G401 (cell line): ENCODE results near the gene GATC. TPM values are rescaled to one million over a fixed set of nuclear protein-coding genes. Genes with fewer than 3 reads are reported as not detected.
"Not testable (repeated sequence)": the region's sequence is repeated elsewhere in the genome, so short reads cannot be mapped to it uniquely, and the experiment has no call there.

Experiments used
- DNase-seq: peaks from one replicate; pipeline ENCODE4 v3.0.0-alpha.2; 2015; ENCODE audit warnings: low spot score
- in situ Hi-C: cut with HindIII; loops from 2 replicates; pipeline ENCODE4 v1.10.0; 2016; ENCODE audit warnings: low sequenced_read_pairs, mixed read lengths
- total RNA-seq: library from RNA; depleted of rRNA; stranded (reverse); fragments of >200 nt; shearing (Covaris generic); gene quantifications from 2 replicates; pipeline ENCODE4 v1.2.3, GENCODE V29; 2014

The GATC gene
- total RNA-seq, 1 experiment from 2014 or later = 42.3 TPM

DNA sequence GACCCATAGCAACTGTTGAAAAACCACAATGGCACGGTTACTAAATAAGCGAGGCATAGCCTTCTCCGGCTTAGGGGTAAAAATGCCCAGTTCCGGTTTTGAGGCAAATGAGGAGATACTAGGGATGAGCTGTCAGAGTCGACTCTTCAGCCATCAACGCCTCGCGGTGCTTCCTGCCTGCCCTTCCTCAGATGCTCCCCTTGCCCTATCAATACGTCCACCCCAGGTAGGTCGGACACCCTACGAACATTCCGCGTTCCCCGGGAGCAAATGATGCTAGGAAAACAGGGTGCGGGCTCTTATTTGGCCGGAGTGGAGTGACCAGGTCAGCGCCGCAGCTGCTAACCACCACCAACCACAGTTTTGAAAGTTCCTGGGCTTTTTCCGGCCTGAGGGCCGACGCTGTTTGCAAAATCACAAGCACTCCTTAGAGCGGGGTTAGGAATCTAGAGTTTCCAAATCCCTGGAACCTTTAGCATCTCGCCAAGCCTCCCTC, 22.1 kb downstream of the GATC start:
- in situ Hi-C loops = no loop called here
- peak; percentile 28 for DNase-seq

DNA sequence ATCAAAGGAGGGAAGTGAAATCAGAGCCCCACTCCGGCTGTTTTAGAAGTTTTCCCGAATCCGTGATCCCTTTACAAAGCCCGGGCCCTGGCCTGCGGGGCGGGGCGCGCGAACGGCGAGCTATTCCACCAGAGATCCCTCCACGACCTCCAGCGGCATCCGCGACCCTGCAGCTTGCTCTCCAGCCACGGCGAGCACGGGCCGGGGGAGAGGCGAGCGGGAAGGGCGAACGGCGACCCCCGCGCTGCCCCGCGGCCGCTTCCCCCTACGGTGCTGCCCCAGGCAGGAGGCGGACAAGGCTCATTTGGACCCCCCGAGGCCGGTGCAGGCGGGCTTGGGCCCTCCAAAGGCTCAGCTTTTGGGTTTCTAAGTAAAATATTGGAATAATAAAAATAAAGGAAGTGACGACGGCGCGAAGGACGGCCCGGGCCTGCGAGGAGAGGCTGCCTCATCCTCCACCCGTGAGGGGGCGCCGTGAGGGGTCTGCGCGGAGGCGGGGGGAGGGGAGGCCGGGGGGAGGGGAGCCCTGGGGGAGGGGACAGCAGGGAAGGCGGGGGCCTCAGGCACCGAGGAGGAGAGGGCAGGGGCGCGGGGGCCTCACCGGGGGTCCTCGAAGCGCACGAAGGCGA, 22.7 kb downstream of the GATC start:
- in situ Hi-C loops = no loop called here
- no peak for DNase-seq

DNA sequence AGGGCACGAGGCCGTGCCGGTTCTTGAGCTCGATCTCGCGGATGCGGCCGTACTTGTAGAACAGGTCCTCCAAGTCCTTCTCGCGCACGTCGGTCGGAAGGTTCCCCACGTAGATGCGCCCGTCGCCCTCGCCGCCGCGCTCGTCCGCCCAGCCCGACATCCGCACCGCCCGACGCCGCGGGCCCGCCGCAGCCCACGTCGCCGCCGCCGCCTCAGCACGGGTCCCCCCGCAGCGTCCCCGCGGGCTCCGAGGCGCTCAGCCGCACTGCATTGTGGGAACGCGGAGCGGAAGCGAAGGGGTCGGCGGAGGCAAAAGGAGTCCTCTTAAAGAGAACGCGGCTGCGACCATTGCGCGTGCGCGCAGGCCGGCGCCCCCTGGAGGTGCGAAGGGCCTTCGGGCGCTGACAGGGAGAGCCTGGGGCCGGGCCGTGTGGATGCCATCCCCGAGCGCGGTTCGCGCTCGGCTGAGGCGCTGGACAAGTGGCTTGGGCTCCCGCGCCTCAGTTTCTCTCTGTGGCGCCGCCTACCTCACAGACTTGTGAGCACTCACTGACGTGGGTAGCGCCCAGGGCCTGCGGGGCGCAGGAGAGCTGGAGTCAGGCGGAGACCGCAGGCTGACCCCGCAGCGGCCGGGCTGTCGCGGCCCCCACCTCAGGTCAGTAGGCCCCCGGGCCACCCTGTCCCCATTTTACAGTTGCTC, 23.4 kb downstream of the GATC start, which contains the start of gene SRSF9:
SRSF9 (minus strand) TSS at position 299 of the 700 bp plus-strand sequence; CDS start at position 160, 139 bp downstream.
- peak; percentile 92 for DNase-seq
- in situ Hi-C loops = no loop called here

DNA sequence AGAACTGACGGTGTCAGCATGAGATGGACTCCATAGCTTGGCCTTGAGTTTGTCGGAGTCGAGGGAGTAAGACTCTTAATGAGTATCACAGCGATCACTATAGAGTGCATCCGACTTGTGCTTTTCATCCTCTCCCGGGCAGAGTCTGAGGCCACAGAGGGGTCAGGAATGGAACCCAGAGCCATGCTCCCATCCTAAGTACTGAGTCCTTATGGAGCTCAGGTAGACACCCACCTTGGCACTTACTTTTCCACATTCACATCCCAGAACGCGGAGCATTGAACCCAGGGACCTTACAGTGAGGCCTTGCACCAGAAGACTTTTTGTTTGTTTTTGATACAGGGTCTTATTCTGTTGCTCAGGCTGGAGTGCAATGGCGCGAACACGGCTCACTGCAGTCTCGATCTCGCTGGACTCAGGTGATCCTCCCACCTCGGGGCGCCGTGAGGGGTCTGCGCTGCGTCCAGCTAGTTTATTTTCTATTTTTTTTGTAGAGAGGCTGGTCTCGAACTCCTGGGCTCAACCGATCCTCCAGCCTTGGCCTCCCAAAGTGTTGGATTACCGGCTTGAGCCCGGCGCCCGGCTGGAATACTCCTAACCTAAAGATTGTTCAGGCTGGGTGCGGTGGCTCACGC, 24.0 kb downstream of the GATC start:
- in situ Hi-C loops = no loop called here
- peak; percentile 43 for DNase-seq

DNA sequence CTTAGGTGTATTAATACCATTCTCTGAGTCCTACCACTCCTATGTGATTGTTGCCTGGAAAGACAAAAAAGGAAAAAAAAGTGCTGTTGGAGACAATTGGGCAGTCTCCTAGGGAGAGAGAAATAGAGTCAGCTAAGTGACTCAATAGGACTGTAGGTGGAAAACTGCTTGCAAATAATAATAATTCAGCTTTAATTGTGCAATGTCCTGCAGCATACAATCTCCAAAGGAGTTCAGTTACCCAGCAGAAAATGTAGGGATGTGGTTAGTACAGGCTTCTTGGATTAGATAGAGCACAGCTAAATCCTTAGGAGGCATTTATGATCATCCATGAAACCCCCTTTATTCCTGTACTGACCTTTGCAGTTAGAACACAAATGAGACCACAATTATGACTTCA, 26.3 kb downstream of the GATC start:
- DNase-seq = no peak
- in situ Hi-C loops = no loop called here

DNA sequence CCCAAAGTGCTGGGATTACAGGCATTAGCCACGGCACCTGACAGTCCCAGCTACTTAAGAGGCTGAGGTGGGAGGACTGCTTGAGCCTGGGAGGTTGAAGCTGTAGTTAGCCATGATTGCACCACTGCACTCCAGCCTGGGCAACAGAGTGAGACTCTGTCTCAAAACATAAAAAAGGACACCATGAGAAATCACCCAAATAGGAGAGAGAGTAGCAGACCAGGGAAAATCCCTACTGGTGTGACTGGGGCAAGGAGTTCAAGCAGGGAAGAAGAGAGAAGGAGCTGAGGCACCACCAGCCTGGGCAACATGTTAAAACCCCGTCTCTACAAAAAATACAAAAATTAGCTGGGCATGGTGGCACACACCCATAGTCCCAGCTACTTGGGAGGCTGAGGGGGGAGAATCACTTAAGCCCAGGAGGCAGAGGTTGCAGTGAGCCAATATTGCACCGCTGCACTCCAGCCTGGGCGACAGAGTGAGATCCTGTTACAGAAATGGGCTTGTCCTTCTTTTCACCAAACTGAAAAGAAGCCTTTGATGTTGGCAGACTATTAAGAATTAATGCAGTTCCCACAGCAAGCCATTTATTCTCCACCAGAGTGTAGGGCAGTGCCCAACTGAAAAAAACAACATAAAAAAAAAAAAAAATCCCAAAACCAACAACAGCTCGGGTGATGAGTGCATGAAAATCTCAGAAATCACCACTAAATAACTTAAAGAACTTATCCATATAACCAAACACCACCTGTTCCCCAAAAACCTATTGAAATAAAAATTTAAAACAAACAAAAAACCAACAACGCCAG, 27.8 kb downstream of the GATC start:
- no peak for DNase-seq
- in situ Hi-C loops = no loop called here

DNA sequence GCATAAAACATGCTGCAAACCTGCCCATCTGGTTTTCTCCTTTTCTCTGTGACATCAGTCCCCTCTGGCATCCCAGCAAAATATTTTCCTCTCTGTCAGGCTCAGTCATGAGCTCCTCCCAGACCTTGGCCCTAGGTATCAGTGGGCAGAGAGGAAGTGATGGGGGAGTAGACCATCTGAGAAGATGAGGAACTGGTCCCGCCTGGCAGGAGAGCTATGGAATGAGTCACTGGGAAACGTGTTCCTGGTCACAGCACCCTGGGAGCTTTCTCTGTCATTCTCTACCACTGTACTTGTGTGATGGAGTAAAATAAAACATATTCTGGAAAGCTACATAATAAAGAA, 28.3 kb downstream of the GATC start:
- in situ Hi-C loops = no loop called here
- DNase-seq = no peak

DNA sequence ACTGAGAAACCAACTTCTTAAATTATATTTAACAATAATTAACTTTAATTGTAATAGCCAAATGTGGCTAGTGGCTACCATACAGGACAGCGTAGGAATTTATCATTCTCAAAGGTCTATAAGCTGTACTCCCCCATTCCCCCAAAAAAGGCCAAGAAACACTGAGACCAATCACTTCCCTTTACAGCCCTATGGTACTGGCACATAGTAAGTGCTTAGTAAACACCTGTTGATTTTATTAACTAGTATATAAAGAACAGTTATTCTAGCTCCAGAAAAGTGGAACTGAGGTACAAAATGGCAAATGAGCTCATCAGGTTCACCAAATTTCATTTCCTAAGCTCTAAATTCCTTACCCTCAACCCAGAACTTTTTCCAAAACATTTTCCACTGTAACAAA, 29.4 kb downstream of the GATC start:
- in situ Hi-C loops = no loop called here
- DNase-seq = no peak

DNA sequence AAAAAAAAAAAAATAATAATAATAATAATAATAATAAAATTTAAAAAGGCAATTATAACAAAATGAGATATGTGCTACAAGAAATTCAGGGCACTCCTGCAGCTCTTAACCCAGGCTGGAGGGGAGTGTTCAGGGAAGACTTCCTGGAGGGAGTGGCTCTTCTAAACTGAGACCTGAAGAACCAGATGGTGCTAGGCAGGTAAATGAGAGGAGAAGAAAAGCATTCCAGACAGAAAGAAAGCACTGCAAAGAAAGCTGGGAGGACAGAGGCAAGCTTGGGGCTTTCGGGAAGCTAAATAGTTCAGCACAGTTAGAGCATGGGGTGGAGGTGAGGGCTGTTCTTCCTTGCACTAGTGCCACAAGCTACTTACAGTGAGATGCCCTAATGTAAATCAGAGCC, 33.2 kb downstream of the GATC start:
- no peak for DNase-seq
- in situ Hi-C loops = no loop called here

DNA sequence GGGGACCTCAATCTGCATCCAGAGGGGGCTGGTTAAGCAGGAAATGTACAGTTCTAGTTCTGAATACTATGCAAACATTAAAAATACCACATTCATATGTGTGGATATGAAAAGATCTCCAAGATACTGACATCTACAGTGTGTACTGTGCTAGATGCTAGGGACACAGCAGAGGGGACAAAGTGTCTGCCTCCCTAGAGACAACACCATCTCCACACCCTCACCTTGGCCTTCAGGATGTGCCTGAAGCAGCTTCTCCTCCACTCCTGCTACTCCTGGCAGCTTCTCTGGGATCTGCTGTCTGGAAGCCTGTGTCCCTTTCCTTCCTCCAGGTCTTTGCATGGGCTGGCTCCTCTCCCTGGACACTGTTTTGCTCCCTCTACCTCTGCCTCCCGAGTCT, 34.0 kb downstream of the GATC start:
- in situ Hi-C loops = no loop called here
- DNase-seq = no peak

DNA sequence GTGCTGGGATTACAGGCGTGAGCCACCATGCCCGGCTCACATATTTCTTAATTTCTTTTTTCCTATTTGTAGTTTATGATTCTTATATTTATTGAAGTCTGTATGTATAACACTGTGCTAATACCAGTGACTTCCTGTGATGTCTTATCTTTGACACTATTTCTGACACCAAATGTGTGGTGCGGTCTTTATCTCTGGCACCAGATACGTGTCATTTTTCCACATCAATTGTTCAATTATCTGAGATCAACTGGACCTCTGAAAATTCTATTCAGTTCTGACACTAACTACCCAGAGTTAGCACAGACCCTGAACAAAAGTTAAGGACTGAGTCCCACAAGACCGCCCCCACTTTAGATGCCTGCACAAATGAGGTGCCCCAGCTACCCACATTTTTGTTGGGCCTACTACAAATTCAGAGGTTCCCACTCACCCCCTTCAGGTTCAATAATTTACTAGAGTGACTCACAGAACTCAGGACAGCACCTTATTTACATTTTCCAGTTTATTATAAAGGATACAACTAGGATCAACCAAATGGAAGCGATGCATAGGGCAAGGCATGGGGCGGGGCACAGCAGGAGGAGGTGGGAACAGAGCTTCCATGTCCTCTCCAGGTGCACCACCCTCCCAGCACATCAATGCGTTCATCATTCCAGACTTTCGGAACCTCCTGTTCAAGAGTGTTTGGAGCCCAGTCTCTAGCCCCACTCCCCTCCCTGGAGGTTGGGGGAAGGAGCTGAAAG, 35.0 kb downstream of the GATC start:
- DNase-seq = no peak
- in situ Hi-C loops = no loop called here

DNA sequence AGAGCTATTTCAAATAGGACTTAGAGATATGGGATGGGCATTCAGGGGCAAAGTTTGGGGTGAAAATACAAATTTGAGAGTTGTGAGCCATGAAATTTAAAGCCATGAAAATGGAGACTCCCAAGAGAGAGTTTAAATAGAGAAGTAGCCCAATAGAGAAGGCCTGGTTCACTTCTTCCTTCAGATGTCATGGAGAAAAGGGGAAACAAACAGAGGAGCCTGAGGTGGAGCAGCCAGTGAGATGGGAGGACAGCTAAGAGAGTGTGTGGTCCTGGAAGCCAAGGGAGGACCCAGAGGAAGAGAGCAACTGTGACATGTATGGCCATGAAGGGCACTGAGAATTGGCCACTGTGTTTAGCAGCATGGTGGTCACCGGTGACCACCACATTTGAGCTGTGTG, 37.4 kb downstream of the GATC start:
- DNase-seq = no peak
- in situ Hi-C loops = no loop called here

DNA sequence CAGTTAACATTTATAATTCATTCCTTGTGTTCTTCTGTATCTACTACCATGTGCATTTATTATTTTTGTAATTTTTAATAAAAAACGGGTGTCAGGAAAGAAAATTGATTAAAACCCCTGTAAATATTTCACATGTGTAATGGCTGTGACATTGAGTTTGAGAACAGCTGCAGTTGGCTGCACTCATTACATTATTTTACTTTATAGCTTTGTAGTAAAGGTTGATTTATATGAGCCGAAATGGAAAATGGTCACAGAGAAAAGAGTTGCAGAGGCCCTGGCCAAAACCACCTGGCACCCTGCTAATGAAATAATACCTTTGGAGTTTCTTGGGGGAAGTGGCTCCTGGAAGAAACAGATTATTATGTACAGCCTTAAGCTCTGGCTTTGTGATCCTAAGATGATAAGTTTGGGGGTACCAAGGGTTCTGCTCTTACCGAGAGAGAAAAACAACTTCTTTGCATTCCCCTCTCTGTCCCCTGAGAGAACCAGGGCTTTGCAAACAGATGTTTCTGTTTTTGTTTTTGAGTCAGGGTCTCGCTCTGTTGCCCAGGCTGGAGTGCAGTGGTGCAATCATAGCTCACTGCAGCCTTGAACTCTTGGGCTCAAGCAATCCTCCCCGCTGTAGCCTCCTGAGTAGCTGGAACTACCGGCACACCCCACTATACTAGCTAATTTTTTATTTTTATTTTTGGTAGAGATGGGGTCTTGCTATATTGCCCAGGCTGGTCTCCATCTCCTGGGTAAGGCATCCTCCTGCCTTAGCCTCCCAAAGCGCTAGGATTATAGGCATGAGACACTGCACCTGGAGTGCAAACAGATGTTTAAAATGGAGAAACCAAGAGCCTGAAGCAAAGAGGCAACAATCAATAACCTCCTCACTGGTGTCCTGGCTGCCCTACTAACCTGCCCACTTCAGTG, 40.0 kb downstream of the GATC start:
- DNase-seq = no peak
- in situ Hi-C loops = no loop called here

DNA sequence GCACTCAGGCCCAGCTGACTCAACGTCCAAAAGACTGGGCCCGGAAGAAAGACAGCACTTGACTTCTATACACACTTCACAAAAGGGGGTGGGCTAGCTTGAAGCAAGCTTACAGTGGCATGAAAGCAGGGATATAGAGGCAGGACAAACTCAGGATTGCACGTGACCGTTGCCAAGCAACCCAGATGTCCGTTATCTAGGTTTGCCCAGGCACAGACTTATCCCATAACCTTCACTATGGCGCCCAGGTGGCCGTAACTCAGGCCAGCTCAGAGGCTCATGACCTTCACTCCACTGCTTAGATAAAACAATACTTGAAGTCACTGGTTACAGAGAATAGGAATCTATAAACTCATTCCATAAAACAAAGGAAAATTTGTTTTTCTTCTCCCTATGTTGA, 41.3 kb downstream of the GATC start:
- in situ Hi-C loops = not testable (repeated sequence)

DNA sequence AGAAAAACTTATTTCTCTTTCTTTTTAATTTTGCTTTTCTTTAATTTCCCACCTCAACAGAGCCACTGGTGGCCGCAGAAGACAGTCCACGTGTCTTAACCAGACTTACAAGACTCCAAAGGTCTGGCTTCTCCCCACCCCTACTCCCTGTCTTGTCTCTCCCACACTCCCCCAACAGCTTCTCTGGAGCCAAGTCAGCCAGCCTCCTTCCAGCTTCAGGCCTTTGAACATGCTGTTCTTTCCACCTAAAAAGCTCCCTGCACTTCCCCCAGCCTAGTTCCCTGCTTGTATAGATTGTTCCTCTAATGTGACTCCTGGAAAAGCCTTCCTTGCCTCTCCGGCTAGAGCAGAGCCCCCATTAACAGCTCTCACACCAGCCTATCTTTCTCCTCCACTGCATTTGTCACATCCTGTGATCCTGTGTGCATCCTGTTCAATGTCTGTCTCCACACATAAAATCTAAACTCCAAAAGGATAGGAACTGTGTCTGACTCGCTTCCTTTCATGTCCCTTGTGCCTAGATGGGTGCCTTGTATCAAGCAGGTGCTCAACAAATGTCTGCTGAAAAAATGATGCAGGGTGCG, 41.9 kb downstream of the GATC start:
- DNase-seq = no peak
- in situ Hi-C loops = no loop called here

More for the DNA sequence above, 41.3 kb downstream of the GATC start:
- DNase-seq = not testable (repeated sequence)

DNA sequence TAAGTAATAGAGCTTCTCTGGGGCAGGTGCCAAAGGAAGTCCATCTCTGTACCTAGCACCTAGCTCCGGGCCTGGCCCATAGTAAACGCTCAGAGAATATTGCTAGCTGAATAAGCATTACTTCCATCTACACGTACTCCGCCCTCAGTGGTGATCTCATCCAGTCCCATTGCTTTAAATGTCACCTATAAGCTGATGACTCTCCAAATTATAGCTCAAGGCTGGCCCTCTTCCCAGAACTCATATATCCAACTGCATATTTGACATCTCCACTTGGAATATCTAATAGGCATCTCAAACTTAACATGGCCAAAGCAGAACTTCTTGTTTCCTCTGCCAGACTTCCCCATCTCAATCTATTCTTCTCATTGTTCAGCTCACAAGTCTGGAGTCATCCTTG, 42.8 kb downstream of the GATC start:
- in situ Hi-C loops = no loop called here

DNA sequence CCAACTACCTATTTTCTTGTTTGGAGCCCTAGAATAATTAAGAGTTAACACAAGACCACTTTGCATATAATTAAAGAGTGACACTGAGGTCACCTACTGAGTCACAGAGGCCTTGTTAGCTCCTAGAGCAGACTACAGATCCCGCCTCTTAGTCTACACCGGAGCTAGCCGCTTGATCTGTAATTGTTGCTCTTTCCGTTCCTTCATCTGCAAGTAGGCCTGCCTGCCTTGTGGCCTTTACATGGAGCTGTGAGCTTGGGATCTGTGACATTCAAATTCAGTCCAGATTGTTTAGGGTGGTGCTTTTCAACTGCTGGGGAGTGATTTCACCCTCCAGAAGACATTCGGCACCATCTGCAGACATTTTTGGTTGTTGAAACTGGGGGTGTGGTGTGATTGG, 44.1 kb downstream of the GATC start:
- no peak for DNase-seq
- in situ Hi-C loops = no loop called here

More for the DNA sequence above, 42.8 kb downstream of the GATC start:
- DNase-seq = no peak
